Right lobe of liver (tissue), 6 donors: ENCODE measurements around the gene ZNF506. TPM values are rescaled to one million over a fixed set of nuclear protein-coding genes. Genes with fewer than 3 reads are reported as not detected.
"Not testable (repeated sequence)": the region's sequence is repeated elsewhere in the genome, so short reads cannot be mapped to it uniquely, and the experiment has no call there.

Experiments used
- ATAC-seq, 4 donors: fragments of 200-7000 bp; cut with Tn5 transposase; one replicate each; pipeline ENCODE4 v1.9.1; 2020; ENCODE audit warnings: mild to moderate bottlenecking in 4 of 4, moderate library complexity in 4 of 4
- DNase-seq, 3 donors: peaks; one replicate each; pipeline ENCODE4 v3.0.0-alpha.2; 2020
- H3K27ac ChIP-seq, 3 donors: fragments of 200-600 bp; one replicate each; pipeline ENCODE4 v1.8.0; 2022
- H3K27me3 ChIP-seq, 2 donors: fragments of 200-600 bp; one replicate each; pipeline ENCODE4 v1.8.0; 2022
- H3K36me3 ChIP-seq, 4 donors: fragments of 200-600 bp; sonication (generic) in 1 of 4; one replicate each; pipeline versions ENCODE4 v1.5.1 to v1.8.0; 2017 to 2022; ENCODE audit warnings: control low read depth in 1 of 4
- H3K4me1 ChIP-seq, 4 donors: fragments of 200-600 bp; sonication (generic) in 1 of 4; one replicate each; pipeline versions ENCODE4 v1.5.1 to v1.8.0; 2017 to 2022; ENCODE audit warnings: control low read depth in 1 of 4
- H3K4me3 ChIP-seq, 3 donors: fragments of 200-600 bp; one replicate each; pipeline ENCODE4 v1.8.0; 2022
- H3K9me3 ChIP-seq, 4 donors: fragments of 200-600 bp; sonication (generic) in 1 of 4; one replicate each; pipeline versions ENCODE4 v1.5.1 to v1.8.0; 2017 to 2022; ENCODE audit warnings: control low read depth in 1 of 4
- CTCF ChIP-seq, 4 donors: fragments of 200-600 bp in 3 of 4; fragments of 450-650 bp in 1 of 4; IDR thresholded peaks; one replicate each; pipeline versions ENCODE4 v1.5.1 to v1.8.0; 2016 to 2022; ENCODE audit warnings: antibody characterized with exemption in 4 of 4, mild to moderate bottlenecking in 2 of 4
- POLR2A ChIP-seq: fragments of 450-650 bp; IDR thresholded peaks from one replicate; pipeline ENCODE4 v1.6.1; 2017; ENCODE audit warnings: antibody characterized with exemption, mild to moderate bottlenecking
- WGBS: methylation state at CpG from one replicate; pipeline ENCODE4 v1.1.6; 2018; ENCODE audit warnings: low coverage, low lambda C conversion rate; ENCODE audit not compliant: insufficient coverage; ENCODE audit errors: missing lambda C conversion rate; 5-methylcytosine and 5-hydroxymethylcytosine counted together
- intact Hi-C, 2 donors: fragments of 100-400 bp; cut with DNase I; formaldehyde crosslinking; loops; one replicate each; pipeline versions ENCODE4 v1.11.2 to v1.14.1; 2022
- total RNA-seq, 6 experiments: library from RNA; depleted of rRNA in 2 of 6; stranded (reverse); fragments of >200 nt in 2 of 6; fragmentation: NEBNext Ultra II Directional in 3 of 6; extraction: Animal tissue kit (Norgen Biotek cat#: 25700) in 3 of 6; gene quantifications; one replicate each; pipeline versions ENCODE4 v1.1.0 to v1.2.4, GENCODE V29; 2016 to 2023
- donor health status: DM: no; HTN: yes; CAD: no.
- donor health status: DM: no; HTN: no; CAD: no.
- donor health status: DM: no; HTN: no; CAD: no.
- donor health status: DM: no; HTN: yes; CAD: no.
- donor health status: DM: no; HTN: yes; CAD: no.

ZNF506 gene
- total RNA-seq, 6 experiments from 2014 or later: 2.2 to 8.6 (median 3.2) TPM

GRCh38 chr19:19782783-19783182 lies 38.8 kb downstream of the ZNF506 start:
- WGBS: 83% methylated on average over 2 of the region's 2 CpGs
- intact Hi-C loops: no loop called here
- no peaks in the 10 kb centered on the region for H3K27me3 ChIP-seq
- DNase-seq (no peak), ATAC-seq (no peak)
- no peak overlapping the region for H3K4me3 ChIP-seq
- H3K36me3 ChIP-seq: peaks cover 0 to 5% (median 0%) of the 10 kb centered on the region in 4 donors
- TF ChIP-seq POLR2A: no peak
- TF ChIP-seq CTCF (IDR thresholded peaks at IDR 0.05): no peak
- H3K4me1 ChIP-seq: peaks cover 0 to under 1% (median under 1%) of the 10 kb centered on the region in 4 donors
- no peak overlapping the region for H3K27ac ChIP-seq
- no peaks in the 10 kb centered on the region for H3K9me3 ChIP-seq

GRCh38 chr19:19781791-19782190 lies 39.8 kb downstream of the ZNF506 start:
- ATAC-seq, DNase-seq, H3K4me3 ChIP-seq, intact Hi-C loops, H3K36me3 ChIP-seq, H3K27ac ChIP-seq, H3K4me1 ChIP-seq, H3K27me3 ChIP-seq, H3K9me3 ChIP-seq: not testable (repeated sequence)
- 82% methylated on average over 6 of the region's 6 CpGs for WGBS

GRCh38 chr19:19778666-19779065 lies 42.9 kb downstream of the ZNF506 start:
- Histone ChIP-seq H3K4me3 (no peak overlapping the region), H3K4me1 (peaks cover 0 to 15% (median 4%) of the 10 kb centered on the region in 4 donors), H3K36me3 (no peaks in the 10 kb centered on the region), H3K27ac (no peak overlapping the region), H3K9me3 (no peaks in the 10 kb centered on the region), H3K27me3 (no peaks in the 10 kb centered on the region)
- WGBS: 71% methylated on average over 2 of the region's 2 CpGs
- DNase-seq (no peak), ATAC-seq (no peak)
- intact Hi-C loops: no loop called here
- TF ChIP-seq CTCF (IDR thresholded peaks at IDR 0.05) (no peak), POLR2A (no peak)

GRCh38 chr19:19777692-19778091 lies 43.9 kb downstream of the ZNF506 start:
- DNase-seq (no peak), ATAC-seq (no peak)
- TF ChIP-seq POLR2A (no peak), CTCF (IDR thresholded peaks at IDR 0.05) (no peak)
- Histone ChIP-seq H3K27ac (no peak overlapping the region), H3K4me1 (peaks cover 0 to 15% (median 4%) of the 10 kb centered on the region in 4 donors), H3K36me3 (no peaks in the 10 kb centered on the region), H3K4me3 (peak overlapping the region in 1 of 3 donors; percentile 79), H3K9me3 (no peaks in the 10 kb centered on the region), H3K27me3 (no peaks in the 10 kb centered on the region)
- intact Hi-C loops: no loop called here
- WGBS: no CpG with 5 or more reads among the region's 5 CpGs

GRCh38 chr19:19776206-19777008 lies 45.1 kb downstream of the ZNF506 start:
- H3K27me3 ChIP-seq: no peaks in the 10 kb centered on the region
- DNase-seq (peak; percentile 98 to 99 (median 99)), ATAC-seq (peak; percentile 99 to 100 (median 100))
- under 1% methylated on average over 15 of the region's 36 CpGs for WGBS
- intact Hi-C loops: no loop called here
- H3K36me3 ChIP-seq: no peaks in the 10 kb centered on the region
- H3K27ac ChIP-seq: peak overlapping the region; percentile 16 to 47 (median 25)
- peaks cover 0 to 15% (median 4%) of the 10 kb centered on the region in 4 donors for H3K4me1 ChIP-seq
- TF ChIP-seq CTCF (IDR thresholded peaks at IDR 0.05) (peak in 2 of 4 donors; percentile 17 to 19), POLR2A (peak; percentile 74)
- H3K9me3 ChIP-seq: no peaks in the 10 kb centered on the region
- peak overlapping the region; percentile 53 to 79 (median 71) for H3K4me3 ChIP-seq
